ENCODE results near the gene CERS4.
"Not testable (repeated sequence)": the region's sequence is repeated elsewhere in the genome, so short reads cannot be mapped to it uniquely, and the experiment has no call there.

CERS4 gene

DNA sequence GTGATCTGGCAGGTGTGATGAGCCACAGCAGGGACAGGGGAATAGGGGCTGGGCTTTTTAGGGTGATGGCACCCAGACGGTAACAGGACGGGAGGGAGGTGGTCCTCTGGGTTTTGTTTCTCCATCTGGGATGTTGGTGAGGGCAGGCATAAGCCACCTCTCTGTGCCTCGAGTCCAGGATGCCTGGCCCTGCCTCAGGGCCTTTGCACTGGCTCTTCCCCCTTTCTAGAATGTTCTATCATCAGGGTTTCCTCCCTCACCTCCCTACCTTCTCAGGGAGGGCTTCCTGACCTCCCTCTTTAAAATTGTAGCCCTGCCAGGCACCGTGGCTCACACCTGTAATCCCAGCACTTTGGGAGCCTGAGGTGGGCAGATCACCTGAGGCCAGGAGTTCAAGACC lies 6.6 kb downstream of the CERS4 start:
- no peak overlapping the region for H3K27ac ChIP-seq (ENCODE audit: low read length)
- no peak for DNase-seq
- no peak overlapping the region for H3K4me3 ChIP-seq (ENCODE audit: low read length)
- H3K4me1 ChIP-seq (ENCODE audit: low read length): no peaks in the 10 kb centered on the region
- peaks cover 81% of the 10 kb centered on the region for H3K27me3 ChIP-seq (replicated peaks; ENCODE audit: insufficient read depth, low read length)
- no peaks in the 10 kb centered on the region for H4K20me1 ChIP-seq (ENCODE audit: insufficient read depth, low read length)
- H3K79me2 ChIP-seq (ENCODE audit: low read length): no peaks in the 10 kb centered on the region
- no peak overlapping the region for H3K9ac ChIP-seq (ENCODE audit: low read length)
- no peaks in the 10 kb centered on the region for H3F3A ChIP-seq (ENCODE audit: insufficient read depth, low read length)
- TF ChIP-seq EZH2phosphoT487 (IDR thresholded peaks at IDR 0.05; ENCODE audit: low read length): no peak
- no peak for TF ChIP-seq EZH2 (optimal IDR thresholded peaks at IDR 0.05; ENCODE audit: low read depth, low read length)
- TF ChIP-seq, protein P1, sequence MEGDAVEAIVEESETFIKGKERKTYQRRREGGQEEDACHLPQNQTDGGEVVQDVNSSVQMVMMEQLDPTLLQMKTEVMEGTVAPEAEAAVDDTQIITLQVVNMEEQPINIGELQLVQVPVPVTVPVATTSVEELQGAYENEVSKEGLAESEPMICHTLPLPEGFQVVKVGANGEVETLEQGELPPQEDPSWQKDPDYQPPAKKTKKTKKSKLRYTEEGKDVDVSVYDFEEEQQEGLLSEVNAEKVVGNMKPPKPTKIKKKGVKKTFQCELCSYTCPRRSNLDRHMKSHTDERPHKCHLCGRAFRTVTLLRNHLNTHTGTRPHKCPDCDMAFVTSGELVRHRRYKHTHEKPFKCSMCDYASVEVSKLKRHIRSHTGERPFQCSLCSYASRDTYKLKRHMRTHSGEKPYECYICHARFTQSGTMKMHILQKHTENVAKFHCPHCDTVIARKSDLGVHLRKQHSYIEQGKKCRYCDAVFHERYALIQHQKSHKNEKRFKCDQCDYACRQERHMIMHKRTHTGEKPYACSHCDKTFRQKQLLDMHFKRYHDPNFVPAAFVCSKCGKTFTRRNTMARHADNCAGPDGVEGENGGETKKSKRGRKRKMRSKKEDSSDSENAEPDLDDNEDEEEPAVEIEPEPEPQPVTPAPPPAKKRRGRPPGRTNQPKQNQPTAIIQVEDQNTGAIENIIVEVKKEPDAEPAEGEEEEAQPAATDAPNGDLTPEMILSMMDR (IDR thresholded peaks at IDR 0.05; ENCODE audit: low read length): no peak
- no peaks in the 10 kb centered on the region for H3K9me3 ChIP-seq (replicated peaks; ENCODE audit: insufficient read depth, low read length)
- no peak overlapping the region for H3K4me2 ChIP-seq (ENCODE audit: low read depth, low read length)
- H3K9me2 ChIP-seq (replicated peaks; ENCODE audit: insufficient read depth, low read length): no peaks in the 10 kb centered on the region
- H3K36me3 ChIP-seq (replicated peaks; ENCODE audit: insufficient read depth, low read length): no peaks in the 10 kb centered on the region
- no peak overlapping the region for H2AFZ ChIP-seq (ENCODE audit: low read length)

DNA sequence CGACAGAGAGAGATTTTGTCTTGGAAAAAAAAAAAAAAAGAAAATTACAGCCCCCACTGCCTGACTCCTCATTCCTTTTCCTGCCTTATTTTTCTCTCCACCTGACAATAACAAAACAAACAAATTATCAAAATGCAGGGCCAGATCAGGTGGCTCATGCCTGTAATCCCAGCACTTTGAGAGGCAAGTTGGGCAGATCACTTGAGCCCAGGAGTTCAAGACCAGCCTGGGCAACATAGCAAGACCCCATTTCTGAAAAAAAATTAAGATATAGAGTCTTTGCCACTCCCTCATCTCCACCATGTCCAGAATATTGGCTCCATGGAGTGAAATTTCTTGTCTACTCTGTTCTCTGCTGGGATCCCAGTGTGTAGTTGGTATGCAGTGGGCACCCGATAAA lies 7.2 kb downstream of the CERS4 start:
- TF ChIP-seq EZH2phosphoT487 (IDR thresholded peaks at IDR 0.05; ENCODE audit: low read length): no peak
- TF ChIP-seq, protein P1 (IDR thresholded peaks at IDR 0.05; ENCODE audit: low read length): no peak
- no peak for TF ChIP-seq EZH2 (optimal IDR thresholded peaks at IDR 0.05; ENCODE audit: low read depth, low read length)
- H3K79me2 ChIP-seq (ENCODE audit: low read length): no peaks in the 10 kb centered on the region

DNA sequence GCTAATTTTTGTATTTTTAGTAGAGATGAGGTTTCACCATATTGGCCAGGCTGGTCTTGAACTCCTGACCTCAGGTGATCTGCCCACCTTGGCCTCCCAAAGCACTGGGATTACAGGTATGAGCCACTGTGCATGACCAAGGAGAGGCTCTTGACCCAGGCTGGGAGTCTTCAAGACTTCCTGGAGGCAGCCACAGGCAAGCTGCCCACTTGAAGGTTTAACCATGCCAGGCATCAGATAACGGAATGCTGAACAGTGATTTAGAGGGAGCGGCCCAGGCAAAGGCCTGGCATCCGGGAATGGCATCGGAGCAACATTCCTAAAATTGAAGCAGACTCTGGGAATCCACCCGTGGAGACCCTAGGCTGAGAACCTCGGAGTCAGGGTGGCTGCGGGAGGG lies 9.0 kb downstream of the CERS4 start:
- H3K27me3 ChIP-seq (replicated peaks; ENCODE audit: insufficient read depth, low read length): peaks cover 83% of the 10 kb centered on the region
- not testable (repeated sequence) for H3K9ac ChIP-seq (ENCODE audit: low read length); H3K27ac ChIP-seq (ENCODE audit: low read length); H3K4me1 ChIP-seq (ENCODE audit: low read length); H3K4me3 ChIP-seq (ENCODE audit: low read length); H2AFZ ChIP-seq (ENCODE audit: low read length); H3K4me2 ChIP-seq (ENCODE audit: low read depth, low read length); H3K9me3 ChIP-seq (replicated peaks; ENCODE audit: insufficient read depth, low read length); H3K36me3 ChIP-seq (replicated peaks; ENCODE audit: insufficient read depth, low read length); H3F3A ChIP-seq (ENCODE audit: insufficient read depth, low read length); H4K20me1 ChIP-seq (ENCODE audit: insufficient read depth, low read length); H3K9me2 ChIP-seq (replicated peaks; ENCODE audit: insufficient read depth, low read length); DNase-seq; H3K79me2 ChIP-seq (ENCODE audit: low read length)

More for the DNA sequence above, 7.2 kb downstream of the CERS4 start:
- Histone ChIP-seq H3K9me3 (replicated peaks; ENCODE audit: insufficient read depth, low read length) (no peaks in the 10 kb centered on the region), H3K9ac (ENCODE audit: low read length) (no peak overlapping the region), H3K4me2 (ENCODE audit: low read depth, low read length) (no peak overlapping the region), H3K4me1 (ENCODE audit: low read length) (no peaks in the 10 kb centered on the region), H2AFZ (ENCODE audit: low read length) (no peak overlapping the region), H3K4me3 (ENCODE audit: low read length) (no peak overlapping the region), H3F3A (ENCODE audit: insufficient read depth, low read length) (no peaks in the 10 kb centered on the region), H3K27ac (ENCODE audit: low read length) (no peak overlapping the region), H3K36me3 (replicated peaks; ENCODE audit: insufficient read depth, low read length) (no peaks in the 10 kb centered on the region), H3K9me2 (replicated peaks; ENCODE audit: insufficient read depth, low read length) (no peaks in the 10 kb centered on the region), H4K20me1 (ENCODE audit: insufficient read depth, low read length) (no peaks in the 10 kb centered on the region), H3K27me3 (replicated peaks; ENCODE audit: insufficient read depth, low read length) (peaks cover 81% of the 10 kb centered on the region)
- DNase-seq: no peak

DNA sequence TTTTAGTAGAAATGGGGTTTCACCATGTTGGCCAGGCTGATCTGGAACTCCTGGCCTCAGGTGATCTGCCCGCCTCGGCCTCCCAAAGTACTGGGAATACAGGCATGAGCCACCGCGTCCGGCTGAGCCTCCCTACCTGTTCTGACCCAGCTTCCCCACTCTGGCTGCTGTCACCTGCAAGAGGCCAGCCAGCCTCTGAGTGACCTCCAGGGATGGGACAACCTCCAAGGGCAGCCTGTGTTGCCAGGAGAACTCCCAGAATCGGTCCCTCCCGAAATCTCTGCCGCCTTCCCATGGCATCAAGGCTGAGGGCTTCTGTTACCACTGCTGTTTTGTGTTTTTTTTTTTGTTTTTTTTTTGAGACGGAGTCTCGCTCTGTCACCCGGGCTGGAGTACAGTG lies 11.3 kb downstream of the CERS4 start:
- Histone ChIP-seq H3K4me2 (ENCODE audit: low read depth, low read length) (no peak overlapping the region), H3K4me1 (ENCODE audit: low read length) (no peaks in the 10 kb centered on the region), H4K20me1 (ENCODE audit: insufficient read depth, low read length) (no peaks in the 10 kb centered on the region), H3K79me2 (ENCODE audit: low read length) (no peaks in the 10 kb centered on the region), H3K4me3 (ENCODE audit: low read length) (no peak overlapping the region), H3K36me3 (replicated peaks; ENCODE audit: insufficient read depth, low read length) (no peaks in the 10 kb centered on the region), H3K9ac (ENCODE audit: low read length) (no peak overlapping the region), H3K9me2 (replicated peaks; ENCODE audit: insufficient read depth, low read length) (no peaks in the 10 kb centered on the region), H3K27me3 (replicated peaks; ENCODE audit: insufficient read depth, low read length) (peaks cover 84% of the 10 kb centered on the region), H3K9me3 (replicated peaks; ENCODE audit: insufficient read depth, low read length) (no peaks in the 10 kb centered on the region), H3K27ac (ENCODE audit: low read length) (no peak overlapping the region), H3F3A (ENCODE audit: insufficient read depth, low read length) (no peaks in the 10 kb centered on the region), H2AFZ (ENCODE audit: low read length) (no peak overlapping the region)
- DNase-seq: no peak
- TF ChIP-seq EZH2phosphoT487 (IDR thresholded peaks at IDR 0.05; ENCODE audit: low read length): no peak
- TF ChIP-seq, protein P1 (IDR thresholded peaks at IDR 0.05; ENCODE audit: low read length): no peak
- no peak for TF ChIP-seq EZH2 (optimal IDR thresholded peaks at IDR 0.05; ENCODE audit: low read depth, low read length)

All from MM.1S (cell line).